NCI-H82 treated with DMSO at 0.1 percent for 48 hours (cell line): ENCODE data around the gene PCNA.
A peak's percentile ranks its signal among the peaks of the same experiment; 100 is the strongest.

ENCODE experiments used
- DNase-seq: peaks from one replicate; lab custom pipeline; 2025; ENCODE audit not compliant: unreplicated experiment; lab: John Stamatoyannopoulos, UW

The PCNA gene

GRCh38 chr20:5119435-5120184, at the start of gene PCNA:
Gene PCNA (minus strand): TSS chr20:5119958. CDS start chr20:5119798, 160 bp downstream.
- DNase-seq = peak; percentile 95

GRCh38 chr20:5168651-5169396, 49.1 kb upstream of the PCNA start:
- no peak for DNase-seq

- no peak for DNase-seq
Measured at GRCh38 chr20:5164645-5165625, 45.2 kb upstream of the PCNA start.

GRCh38 chr20:5161536-5162164, 41.9 kb upstream of the PCNA start:
- no peak for DNase-seq

- no peak for DNase-seq
Measured at GRCh38 chr20:5160882-5161281, 41.1 kb upstream of the PCNA start.

GRCh38 chr20:5159928-5160327, 40.2 kb upstream of the PCNA start:
- no peak for DNase-seq

GRCh38 chr20:5156675-5157448, 37.1 kb upstream of the PCNA start:
- DNase-seq = no peak

- DNase-seq = peak; percentile 37
Measured at GRCh38 chr20:5155404-5155803, 35.6 kb upstream of the PCNA start.

GRCh38 chr20:5154543-5154925, 34.8 kb upstream of the PCNA start:
- DNase-seq = no peak

GRCh38 chr20:5153612-5154542, 34.1 kb upstream of the PCNA start:
- no peak for DNase-seq

- no peak for DNase-seq
Measured at GRCh38 chr20:5153152-5153467, 33.4 kb upstream of the PCNA start.

GRCh38 chr20:5150226-5151076, 30.7 kb upstream of the PCNA start:
- DNase-seq = no peak

- no peak for DNase-seq
Measured at GRCh38 chr20:5149892-5150225, 30.1 kb upstream of the PCNA start.

GRCh38 chr20:5148581-5148980, 28.8 kb upstream of the PCNA start:
- DNase-seq = no peak

GRCh38 chr20:5146871-5147592, 27.3 kb upstream of the PCNA start:
- DNase-seq = no peak

- DNase-seq = no peak
Measured at GRCh38 chr20:5146099-5146668, 26.4 kb upstream of the PCNA start.

- no peak for DNase-seq
Measured at GRCh38 chr20:5145365-5146098, 25.8 kb upstream of the PCNA start.
